Upper lobe of left lung (tissue), 4 donors: ENCODE measurements around the gene DARS2.

ENCODE experiments used
- CTCF ChIP-seq, 6 experiments: fragments of 450-650 bp in 4 of 6; fragments of 200-600 bp in 2 of 6; sonication (generic) in 2 of 6; IDR thresholded peaks; one replicate each; pipeline ENCODE4 v1.5.1; 2016 to 2019; ENCODE audit warnings: antibody characterized with exemption in 6 of 6
- EP300 ChIP-seq, 4 donors: sonication (generic); formaldehyde crosslinking; IDR thresholded peaks; one replicate each; pipeline ENCODE4 v1.5.1; 2017; ENCODE audit warnings: antibody characterized with exemption in 4 of 4, control low read depth in 2 of 4
- POLR2A ChIP-seq, 4 donors: fragments of 450-650 bp; IDR thresholded peaks; one replicate each; pipeline ENCODE4 v1.5.1; 2016 to 2017; ENCODE audit warnings: antibody characterized with exemption in 4 of 4, mild to moderate bottlenecking in 2 of 4
- POLR2AphosphoS5 ChIP-seq, 2 donors: sonication (generic); formaldehyde crosslinking; IDR thresholded peaks; one replicate each; pipeline ENCODE4 v1.5.1; 2017; ENCODE audit warnings: antibody characterized with exemption in 2 of 2

- TF ChIP-seq CTCF (IDR thresholded peaks at IDR 0.05) (no peak), POLR2AphosphoS5 (IDR thresholded peaks at IDR 0.05) (no peak), POLR2A (IDR thresholded peaks at IDR 0.05) (no peak), EP300 (IDR thresholded peaks at IDR 0.05) (no peak)
These were observed 64.3 kb downstream of the DARS2 start for GRCh38 chr1:173888749-173889148.
